Measurements from ENCODE around the gene NEMP1.

NEMP1 gene

GRCh38 chr12:57046086-57046791, 32.4 kb downstream of the NEMP1 start:
- DNase-seq (ENCODE audit: low spot score), result no peak
- TF ChIP-seq CTCF (IDR thresholded peaks at IDR 0.05; ENCODE audit: extremely low read depth, missing control alignments), result no peak

DNA sequence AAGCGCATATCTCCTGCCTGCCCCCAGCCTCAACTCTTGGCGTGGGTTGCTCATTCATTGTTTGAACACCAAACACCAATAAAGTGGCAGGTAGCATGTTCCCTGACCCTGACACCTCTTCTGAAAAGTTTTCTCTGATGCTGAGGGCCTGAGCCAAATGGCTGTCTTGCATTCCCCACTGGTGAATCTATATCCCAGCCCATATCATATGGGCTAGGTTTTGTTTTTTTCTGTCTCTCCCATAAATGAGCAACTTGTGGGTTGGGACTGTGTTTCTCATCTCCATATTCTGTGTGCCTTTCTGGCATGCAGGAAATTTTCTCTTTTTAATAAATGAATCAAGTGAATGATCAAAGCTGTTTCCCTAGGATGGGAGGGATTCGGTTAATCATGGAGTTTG, 33.7 kb downstream of the NEMP1 start:
- no peak for DNase-seq (ENCODE audit: low spot score)

DNA sequence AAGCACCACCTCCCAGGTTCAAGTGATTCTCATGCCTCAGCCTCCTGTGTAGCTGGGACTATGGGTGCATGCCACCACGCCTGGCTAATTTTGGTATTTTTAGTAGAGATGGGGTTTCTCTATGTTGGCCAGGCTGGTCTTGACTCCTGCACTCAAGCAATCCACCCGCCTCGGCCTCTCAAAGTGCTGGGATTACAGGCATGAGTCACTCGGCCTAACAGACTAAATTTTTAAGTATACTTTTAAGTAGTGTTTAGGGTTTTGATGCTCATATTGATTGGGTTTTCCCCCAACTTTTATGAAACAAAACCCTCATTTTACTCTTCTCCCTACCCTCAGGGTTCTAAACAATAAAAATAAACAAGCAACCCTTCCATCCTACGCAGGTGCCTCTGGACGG, 34.1 kb downstream of the NEMP1 start:
- TF ChIP-seq CTCF (IDR thresholded peaks at IDR 0.05; ENCODE audit: extremely low read depth, missing control alignments), result no peak
- no peak for DNase-seq (ENCODE audit: low spot score)

More for the DNA sequence above, 33.7 kb downstream of the NEMP1 start:
- no peak for TF ChIP-seq CTCF (IDR thresholded peaks at IDR 0.05; ENCODE audit: extremely low read depth, missing control alignments)

- DNase-seq (ENCODE audit: low spot score), result no peak
- TF ChIP-seq CTCF (IDR thresholded peaks at IDR 0.05; ENCODE audit: extremely low read depth, missing control alignments), result no peak
These were observed 35.9 kb downstream of the NEMP1 start for GRCh38 chr12:57042695-57043094.

DNA sequence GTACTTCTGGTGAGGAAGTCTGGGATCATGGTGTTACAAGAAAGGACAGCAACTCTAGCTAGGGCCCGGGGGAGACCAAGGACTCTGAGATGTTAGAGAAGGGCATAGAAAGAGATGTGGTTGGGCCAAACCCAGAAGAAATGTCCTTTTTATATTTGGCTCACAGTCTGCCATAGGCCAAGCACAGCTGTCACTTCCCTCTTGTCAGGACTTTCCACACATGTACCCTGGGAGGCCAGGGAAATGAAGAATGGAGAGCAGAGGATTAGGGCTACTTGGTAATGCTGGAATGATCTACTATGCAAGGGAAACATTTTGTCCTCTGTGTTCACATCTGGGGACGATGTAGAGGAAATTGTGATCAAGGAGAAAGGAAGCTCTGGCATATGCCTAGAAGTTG, 37.8 kb downstream of the NEMP1 start:
- no peak for DNase-seq (ENCODE audit: low spot score)

DNA sequence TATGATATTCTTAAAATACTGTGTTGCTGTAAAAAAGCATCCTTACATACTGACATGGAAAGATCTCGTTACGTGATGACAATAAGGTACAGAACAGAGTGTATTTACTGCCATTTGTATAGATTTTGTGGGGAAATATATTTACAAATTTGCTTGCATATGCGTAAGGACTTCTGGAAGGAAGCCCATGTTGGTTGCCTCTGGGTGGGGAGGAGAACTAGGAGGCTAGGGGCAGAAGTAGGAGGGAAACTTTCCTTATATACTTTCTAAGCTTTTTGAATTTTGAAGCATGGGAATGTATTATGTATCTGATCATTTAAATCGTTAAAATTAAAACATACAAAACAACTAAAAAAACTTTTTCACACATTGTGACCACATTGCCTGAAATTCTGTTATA, 38.4 kb downstream of the NEMP1 start:
- no peak for TF ChIP-seq CTCF (IDR thresholded peaks at IDR 0.05; ENCODE audit: extremely low read depth, missing control alignments)

More for the DNA sequence above, 37.8 kb downstream of the NEMP1 start:
- TF ChIP-seq CTCF (IDR thresholded peaks at IDR 0.05; ENCODE audit: extremely low read depth, missing control alignments), result no peak

DNA sequence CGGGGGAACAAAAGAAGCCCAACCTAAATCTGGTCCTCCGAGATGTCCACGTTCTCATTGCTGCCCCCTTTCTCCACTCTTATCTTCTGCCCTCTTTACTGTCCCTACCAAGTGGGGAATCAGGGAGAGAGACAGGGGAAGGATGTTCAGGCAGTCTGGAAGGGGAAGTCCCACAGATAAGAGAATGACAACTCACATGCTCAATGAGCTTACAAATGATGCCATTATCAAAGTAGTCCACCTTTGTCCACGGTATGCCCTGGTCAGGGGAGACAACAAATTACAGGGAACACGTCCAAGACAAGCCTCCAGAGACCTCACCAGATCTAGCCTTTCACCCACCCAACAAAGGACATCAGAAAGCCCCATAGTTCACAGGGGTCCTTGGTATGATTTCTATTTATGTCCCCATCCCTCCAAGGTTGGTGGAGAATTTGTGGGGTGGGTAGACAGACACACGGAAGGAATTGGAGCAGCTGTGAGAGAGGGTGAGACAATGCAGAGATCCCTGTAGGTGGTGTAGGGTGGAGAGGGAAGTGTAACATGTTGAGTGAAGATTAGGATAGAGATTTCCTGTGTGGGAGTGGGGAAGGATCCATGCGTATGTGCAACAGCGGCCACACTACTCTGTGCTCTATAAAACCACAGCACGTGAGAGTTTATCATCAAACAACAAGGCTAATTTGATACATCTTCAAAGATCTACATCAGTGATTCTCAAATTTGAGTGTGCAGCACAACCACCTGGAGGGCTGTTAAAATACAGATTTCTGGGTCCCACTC, 39.4 kb downstream of the NEMP1 start:
- no peak for DNase-seq (ENCODE audit: low spot score)
- no peak for TF ChIP-seq CTCF (IDR thresholded peaks at IDR 0.05; ENCODE audit: extremely low read depth, missing control alignments)

More for the DNA sequence above, 38.4 kb downstream of the NEMP1 start:
- no peak for DNase-seq (ENCODE audit: low spot score)
